ENCODE data around the gene ATE1.
"Not testable (repeated sequence)": the region's sequence is repeated elsewhere in the genome, so short reads cannot be mapped to it uniquely, and the experiment has no call there.

- not testable (repeated sequence) for TF ChIP-seq CTCF, POLR2A (IDR thresholded peaks at IDR 0.05)
These were observed 9.0 kb downstream of the ATE1 start for GRCh38 chr10:121918800-121919199.

Data from heart left ventricle (tissue), 13 donors.